GM04504 (cell line): ENCODE measurements around the gene TRIOBP.

ENCODE experiments used
- DNase-seq: peaks from one replicate; pipeline ENCODE4 v3.0.0-alpha.2; 2012; ENCODE audit warnings: low read depth

The TRIOBP gene

DNA sequence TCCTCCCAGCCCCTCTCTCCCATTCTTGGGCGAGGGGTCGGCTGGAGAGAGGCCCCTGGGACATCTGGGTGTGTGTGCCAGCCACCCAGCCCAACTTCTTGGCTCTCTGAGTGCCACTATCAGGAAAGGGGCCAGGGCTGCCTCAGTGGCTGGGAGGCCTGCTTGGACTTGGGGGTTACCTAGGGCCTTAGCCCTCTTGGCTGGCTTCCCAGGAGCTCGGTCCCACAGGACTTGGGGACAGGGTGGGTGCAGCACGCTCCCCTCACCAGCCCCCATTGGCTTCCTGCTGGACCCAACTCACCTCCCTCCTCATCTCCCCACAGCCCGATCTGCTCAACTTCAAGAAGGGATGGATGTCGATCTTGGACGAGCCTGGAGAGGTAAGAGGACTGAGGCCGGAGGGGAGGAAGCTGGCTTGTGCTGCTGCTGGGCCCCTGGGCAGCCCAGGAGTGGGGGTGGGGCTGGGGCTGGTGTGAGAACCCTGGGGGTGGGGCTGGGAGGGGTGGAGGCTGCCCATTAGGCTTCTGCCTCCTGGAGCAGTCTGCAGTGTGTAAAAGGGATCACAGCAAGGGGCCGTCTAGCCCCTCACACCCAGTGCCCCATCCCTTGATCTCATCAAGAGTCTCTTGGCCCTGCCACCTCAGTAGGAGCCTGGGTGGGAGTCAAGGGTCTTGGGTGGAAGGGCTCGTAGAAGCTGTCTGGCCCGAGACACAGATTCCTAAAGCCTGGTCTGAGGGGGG lies 54.8 kb downstream of the TRIOBP start:
- DNase-seq, result no peak

DNA sequence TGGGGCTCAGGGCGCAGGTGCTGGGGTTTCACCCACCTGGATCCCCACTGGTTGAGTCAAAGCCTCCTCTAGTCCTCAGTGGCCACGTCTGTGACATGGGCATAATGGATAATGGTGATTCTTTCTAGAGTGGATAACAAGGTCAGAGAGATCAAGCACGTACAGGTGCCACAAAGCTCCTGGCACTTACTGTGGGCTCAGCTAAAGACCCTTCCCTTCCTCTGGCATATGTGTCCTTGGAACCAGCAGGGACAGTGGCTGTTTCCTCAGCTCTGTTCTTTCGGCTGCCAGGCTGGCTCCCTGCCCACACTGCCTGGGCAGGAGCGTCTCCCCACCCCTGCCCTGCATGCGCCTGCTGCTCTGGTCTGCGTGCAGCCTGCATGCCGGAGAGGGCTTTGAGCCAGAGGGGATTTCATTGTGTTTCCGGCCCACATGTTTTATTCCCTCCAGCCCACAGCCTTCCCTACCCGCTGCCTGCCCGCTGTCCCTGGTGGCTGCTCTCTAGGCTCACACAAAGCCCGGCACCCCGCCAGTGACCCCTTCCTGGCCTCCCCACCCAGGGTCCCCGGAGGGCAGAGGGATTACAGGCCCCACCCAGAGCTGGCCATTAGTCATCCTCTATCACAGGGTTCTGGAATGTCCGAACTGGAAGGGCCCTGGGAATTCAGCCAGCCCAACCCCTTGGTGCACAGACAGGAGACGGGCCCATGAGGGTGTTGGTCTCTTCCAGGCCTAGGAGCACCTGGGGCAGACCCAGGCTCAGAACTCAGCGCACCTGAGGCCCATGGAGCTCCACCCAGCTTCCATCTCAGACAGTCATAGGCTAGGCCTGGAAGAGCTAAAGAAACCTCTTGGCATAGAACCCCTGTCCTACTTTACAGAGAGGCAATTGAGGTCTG lies 55.6 kb downstream of the TRIOBP start:
- peak; percentile 97 for DNase-seq

GRCh38 chr22:37753746-37754145 lies 56.9 kb downstream of the TRIOBP start:
- no peak for DNase-seq

DNA sequence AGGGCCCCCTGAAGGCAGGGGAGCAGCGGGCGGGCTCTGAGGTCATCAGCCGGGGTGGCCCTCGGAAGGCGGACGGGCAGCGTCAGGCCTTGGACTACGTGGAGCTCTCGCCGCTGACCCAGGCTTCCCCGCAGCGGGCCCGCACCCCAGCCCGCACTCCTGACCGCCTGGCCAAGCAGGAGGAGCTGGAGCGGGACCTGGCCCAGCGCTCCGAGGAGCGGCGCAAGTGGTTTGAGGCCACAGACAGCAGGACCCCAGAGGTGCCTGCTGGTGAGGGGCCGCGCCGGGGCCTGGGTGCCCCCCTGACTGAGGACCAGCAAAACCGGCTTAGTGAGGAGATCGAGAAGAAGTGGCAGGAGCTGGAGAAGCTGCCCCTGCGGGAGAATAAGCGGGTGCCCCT lies 60.8 kb downstream of the TRIOBP start:
- no peak for DNase-seq

DNA sequence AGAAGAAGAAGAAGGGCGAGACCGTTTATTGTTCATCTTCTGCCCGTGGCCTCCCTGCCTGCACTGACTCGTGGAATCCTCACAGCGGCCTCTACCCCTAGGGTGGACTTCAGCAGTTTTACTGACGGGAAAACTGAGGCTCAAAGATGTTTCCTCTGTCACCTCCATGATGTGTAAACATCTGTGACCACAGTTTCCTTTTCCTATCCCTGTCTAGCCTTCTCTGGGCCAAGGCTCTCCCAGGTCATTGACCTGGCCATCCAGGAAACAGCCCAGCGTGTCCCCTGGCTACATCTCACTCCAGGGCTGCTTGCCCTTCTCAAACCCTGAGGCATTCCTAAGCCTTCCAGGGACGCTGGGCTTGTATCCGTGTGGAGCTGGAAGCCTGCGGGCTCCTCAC lies 61.8 kb downstream of the TRIOBP start:
- no peak for DNase-seq

- no peak for DNase-seq
Measured at GRCh38 chr22:37759281-37759680, 62.4 kb downstream of the TRIOBP start.

- no peak for DNase-seq
Measured at GRCh38 chr22:37760152-37760551, 63.3 kb downstream of the TRIOBP start.

DNA sequence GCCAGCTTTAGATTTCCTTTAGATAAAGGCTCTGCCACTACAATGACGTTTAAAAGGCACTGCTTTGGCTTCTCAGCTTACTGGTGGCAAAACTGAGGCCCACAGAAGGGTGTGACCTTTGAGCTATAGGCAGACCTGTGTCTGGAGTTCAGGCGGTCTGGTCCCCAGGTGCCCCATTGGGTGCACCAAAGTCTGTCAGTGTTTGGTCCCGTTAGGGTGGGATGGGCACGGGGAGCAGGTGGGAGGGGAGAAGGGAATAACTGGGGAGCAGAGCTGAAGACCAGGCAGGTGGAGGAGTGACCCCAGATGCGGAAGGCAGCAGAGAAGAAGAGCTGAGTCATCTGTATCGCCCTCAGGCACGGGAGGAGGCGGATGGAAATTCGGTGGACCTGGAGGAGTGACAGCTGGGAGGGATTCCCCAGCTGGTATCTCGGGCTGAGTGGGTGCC lies 65.6 kb downstream of the TRIOBP start:
- no peak for DNase-seq

- DNase-seq, result no peak
Measured at GRCh38 chr22:37763012-37763411, 66.2 kb downstream of the TRIOBP start.

DNA sequence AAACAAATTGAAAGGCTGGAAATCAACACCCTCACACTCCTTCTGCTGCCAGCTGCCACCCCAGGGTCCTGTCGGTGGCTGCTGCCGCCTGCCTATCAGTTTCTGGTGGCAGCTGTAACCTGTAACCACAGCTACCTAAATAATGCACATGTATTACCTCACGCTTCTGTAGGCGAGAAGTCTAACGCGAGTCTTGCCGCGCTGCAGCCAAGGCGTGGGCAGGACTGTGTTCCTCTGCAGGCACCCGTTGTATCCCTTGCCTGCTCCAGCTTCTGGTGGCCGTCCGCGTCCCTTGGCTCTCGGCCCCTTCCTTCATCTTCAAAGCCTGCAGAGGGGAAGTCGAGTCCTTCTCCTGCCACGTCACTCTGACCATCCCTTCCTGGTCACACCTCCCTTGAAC lies 66.8 kb downstream of the TRIOBP start:
- DNase-seq, result no peak

GRCh38 chr22:37764622-37765021 lies 67.8 kb downstream of the TRIOBP start:
- no peak for DNase-seq

GRCh38 chr22:37765498-37765897 lies 68.7 kb downstream of the TRIOBP start:
- no peak for DNase-seq

DNA sequence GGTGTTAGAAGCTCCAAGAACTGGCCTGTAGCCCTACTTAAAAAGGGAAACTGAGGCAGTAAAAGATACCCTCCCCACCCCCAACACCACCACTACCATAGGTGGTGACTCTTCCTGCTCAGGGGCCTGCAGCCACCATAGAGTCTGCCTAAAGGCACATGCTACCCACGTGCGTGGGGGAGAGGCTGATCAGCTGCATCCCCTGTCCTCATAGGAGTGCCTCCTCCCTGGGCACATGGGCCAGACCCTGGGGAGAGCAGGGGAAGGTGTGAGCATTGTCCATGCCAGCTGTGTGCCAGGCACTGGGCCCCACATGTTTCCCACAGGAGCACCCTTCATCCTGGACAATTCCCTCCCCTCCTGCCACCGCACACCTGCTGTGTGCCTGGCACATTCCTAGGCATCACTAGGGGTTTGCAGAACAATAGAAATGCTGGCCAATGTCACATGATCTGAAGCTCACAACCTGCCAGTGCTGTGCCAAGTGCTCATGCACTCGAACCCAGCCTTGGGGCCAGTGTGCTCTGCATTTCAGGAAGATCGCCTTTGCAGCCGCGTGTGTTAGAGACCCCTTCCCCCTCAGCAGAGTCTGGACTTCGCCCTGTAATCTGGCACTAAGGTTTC lies 69.2 kb downstream of the TRIOBP start:
- no peak for DNase-seq

DNA sequence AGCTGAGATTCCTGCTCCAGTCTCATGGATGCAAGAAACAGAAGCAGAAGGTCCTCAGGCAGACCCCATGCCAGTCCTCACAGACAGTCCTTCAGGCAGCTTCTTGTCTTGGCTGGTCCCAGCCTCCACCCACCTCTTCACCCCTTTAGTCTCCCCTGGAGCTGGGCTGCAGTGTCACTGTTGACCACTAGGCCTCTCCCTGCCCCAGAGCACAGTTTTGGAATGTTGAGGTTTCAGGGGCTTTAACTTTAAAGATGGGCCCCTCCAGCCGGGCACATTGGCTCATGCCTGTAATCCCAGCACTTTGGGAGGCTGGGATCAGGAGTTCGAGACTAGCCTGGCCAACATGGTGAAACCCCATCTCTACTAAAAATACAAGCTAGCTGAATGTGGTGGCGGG lies 71.4 kb downstream of the TRIOBP start:
- no peak for DNase-seq

- no peak for DNase-seq
Measured at GRCh38 chr22:37769056-37769455, 72.2 kb downstream of the TRIOBP start.

DNA sequence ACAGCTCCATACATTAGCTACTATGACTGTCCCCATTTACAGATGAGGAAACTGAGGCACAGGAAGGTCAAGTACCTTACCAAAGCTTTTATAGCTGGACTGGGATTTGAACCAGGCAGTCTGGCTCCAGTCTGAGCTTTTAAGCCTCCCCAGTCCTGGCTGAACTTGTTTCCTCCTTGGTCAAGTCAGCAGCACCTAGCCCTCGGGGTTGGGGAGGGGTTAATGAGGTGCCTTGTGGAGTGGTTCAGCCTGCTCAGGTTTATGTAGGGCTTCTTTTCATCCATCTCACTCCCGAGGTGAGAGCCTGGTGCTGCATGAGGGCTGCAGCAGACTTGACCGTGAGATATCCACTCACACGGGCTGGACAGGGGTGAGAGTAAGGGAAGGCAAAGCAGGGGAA lies 74.2 kb downstream of the TRIOBP start:
- DNase-seq, result no peak

DNA sequence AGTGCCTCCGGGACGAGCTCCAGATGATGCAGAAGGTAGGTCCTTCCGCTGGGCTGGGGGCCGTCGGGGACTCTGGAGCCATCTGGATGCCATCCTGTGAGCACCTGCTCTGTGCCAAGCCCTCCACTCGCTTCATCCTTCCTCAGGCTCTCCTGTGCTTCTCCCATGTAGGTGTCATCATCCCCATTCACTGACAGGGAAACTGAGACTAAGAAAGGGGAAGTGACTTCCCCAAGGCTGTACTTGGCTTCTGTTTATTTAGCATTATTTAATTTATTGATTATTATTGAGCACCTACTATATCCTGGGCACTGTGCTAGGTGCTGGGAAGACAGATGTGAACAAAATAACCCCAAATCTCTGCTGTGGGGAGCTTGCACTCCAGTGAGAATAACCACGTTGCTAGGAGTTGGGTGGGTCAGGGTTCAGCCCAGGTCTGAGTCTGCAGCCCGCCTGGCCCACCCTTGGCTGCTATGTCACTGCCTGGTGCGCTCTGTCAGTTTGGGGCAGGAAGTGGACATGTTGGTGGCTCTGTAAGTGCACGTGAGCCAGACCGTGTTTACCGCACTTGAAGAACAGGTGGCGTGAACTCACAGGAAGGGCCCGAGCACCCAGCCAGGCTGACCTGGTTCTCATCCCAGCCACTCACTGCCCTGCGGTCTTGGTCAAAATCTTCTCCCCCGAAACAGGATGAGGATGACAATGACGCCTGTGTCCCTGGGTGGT lies 75.0 kb downstream of the TRIOBP start:
- DNase-seq, result no peak

DNA sequence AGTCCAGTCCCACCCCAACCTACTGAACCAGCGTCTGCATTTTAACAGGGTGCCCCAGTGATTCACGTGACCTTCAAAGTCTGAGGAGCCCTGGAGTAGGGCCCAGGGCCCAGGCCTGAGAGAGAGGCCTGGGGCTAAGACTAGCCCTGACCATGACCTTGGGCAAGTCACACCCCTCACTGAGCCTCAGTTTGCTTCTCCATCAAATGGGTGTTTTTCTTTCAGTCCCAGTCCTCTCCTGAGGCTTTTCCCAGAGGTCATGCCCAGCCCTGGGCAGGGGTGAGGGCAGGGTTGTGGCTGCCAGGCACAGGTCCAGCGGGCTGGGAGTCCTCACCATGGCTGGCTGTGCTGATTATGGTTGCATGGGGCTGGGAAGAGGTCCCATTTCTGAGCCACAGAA lies 77.9 kb downstream of the TRIOBP start:
- no peak for DNase-seq

DNA sequence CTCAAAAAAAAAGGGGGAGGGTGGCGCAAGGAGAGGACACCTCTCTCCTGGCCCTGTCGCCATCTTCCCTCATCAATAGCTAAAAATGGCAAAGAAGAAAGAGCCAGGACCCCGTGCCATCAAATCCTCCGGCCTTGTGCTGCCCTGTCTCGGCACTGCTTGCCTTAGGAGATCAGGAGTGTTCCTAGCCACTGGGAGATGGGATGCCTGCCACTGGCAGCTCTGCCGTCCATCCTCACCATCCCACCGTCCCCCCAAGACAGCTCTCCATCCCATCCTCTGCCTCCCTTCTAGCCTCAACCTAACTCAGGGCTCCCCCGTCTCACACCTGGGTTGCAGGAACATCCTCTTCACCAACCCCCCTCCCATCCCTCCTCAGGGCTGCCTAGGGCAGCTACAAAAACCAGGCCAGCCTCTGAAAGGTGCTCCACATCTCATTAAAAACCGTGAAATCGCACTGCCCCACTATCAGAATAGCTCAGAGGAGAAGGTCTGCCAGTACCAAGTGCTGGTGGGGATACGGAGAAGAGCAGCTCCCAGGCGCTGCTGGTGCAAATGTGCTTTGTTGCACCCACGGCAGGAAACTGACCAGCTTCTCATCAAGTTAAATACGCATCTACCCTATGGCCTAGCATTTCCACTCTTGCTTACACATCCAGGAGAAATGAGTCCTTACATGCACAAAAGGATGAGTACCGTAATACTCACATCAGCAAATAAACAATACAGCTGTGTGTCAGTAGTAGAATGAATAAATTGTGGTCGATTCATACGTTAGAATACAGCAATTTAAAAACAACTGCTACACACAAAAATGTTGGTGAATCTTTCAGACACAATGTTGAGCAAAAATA lies 79.2 kb downstream of the TRIOBP start:
- DNase-seq, result no peak

DNA sequence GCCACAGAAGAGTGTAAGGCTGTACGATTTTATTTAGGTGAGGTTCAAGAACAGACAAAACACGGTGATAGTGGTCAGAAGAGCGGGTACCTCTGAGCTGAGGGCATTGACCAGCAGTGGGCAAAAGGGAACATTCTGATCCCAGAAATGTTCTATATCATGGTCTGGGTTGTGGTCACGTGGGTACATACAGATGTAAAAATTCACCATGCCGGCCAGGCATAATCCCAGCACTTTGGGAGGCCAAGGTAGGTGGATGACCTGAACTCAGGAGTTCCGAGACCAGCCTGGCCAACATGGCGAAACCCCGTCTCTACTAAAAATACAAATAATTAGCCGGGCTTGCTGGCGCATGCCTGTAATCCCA lies 79.8 kb downstream of the TRIOBP start:
- no peak for DNase-seq

DNA sequence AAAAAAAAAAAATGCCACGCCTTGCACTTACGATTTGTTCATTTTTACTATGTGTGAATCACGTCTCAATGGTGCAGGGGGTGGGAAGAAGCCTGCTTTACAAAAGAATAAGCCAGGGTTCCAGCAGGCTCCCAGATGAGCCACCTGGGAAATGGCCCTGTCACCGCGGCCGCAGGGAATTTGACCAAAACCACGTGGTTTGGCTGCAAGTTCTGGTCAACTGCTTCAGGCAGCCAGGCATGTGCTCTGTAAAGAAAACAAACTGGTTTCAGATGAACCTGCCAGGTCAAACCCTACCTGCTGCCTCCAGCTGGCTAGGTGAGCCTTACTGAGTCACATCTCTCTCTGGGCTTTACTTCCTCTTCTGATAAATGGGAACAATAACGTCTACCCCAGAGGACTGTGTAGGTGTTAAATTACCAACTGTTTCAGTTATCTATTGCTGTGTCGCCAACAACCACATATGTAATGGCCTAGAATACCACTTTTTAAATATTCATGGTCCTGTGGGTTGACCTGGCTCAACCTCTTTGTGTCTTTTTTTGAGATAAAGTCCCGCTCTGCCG lies 80.4 kb downstream of the TRIOBP start:
- peak; percentile 83 for DNase-seq
